Memory B cell (primary cell): ENCODE results near the gene CTPS1.
A peak's percentile ranks its signal among the peaks of the same experiment; 100 is the strongest.

Source experiments
- ATAC-seq: fragments of 150-1000 bp; cut with Tn5 transposase; 2 replicates; pipeline ENCODE4 v1.10.0; 2021; ENCODE audit warnings: low read depth, mild to moderate bottlenecking, moderate library complexity
- DNase-seq, 2 donors: peaks; one replicate each; pipeline ENCODE4 v3.0.0; 2022; ENCODE audit warnings: low spot score in 2 of 2
- H3K27ac Mint-ChIP-seq: one replicate; pipeline ENCODE4 v1.8.0; 2022; ENCODE audit warnings: mild to moderate bottlenecking, moderate library complexity, mixed read lengths
- H3K27me3 Mint-ChIP-seq: one replicate; pipeline ENCODE4 v1.8.0; 2022; ENCODE audit warnings: mixed read lengths
- H3K36me3 Mint-ChIP-seq: one replicate; pipeline ENCODE4 v1.8.0; 2022; ENCODE audit warnings: mild to moderate bottlenecking, mixed read lengths
- H3K4me1 Mint-ChIP-seq: one replicate; pipeline ENCODE4 v1.8.0; 2022; ENCODE audit warnings: mixed read lengths
- H3K4me3 Mint-ChIP-seq: one replicate; pipeline ENCODE4 v1.8.0; 2022; ENCODE audit warnings: mild to moderate bottlenecking, moderate library complexity, mixed read lengths
- H3K9me3 Mint-ChIP-seq: one replicate; pipeline ENCODE4 v1.8.0; 2022; ENCODE audit warnings: mixed read lengths

The CTPS1 gene, protein sequence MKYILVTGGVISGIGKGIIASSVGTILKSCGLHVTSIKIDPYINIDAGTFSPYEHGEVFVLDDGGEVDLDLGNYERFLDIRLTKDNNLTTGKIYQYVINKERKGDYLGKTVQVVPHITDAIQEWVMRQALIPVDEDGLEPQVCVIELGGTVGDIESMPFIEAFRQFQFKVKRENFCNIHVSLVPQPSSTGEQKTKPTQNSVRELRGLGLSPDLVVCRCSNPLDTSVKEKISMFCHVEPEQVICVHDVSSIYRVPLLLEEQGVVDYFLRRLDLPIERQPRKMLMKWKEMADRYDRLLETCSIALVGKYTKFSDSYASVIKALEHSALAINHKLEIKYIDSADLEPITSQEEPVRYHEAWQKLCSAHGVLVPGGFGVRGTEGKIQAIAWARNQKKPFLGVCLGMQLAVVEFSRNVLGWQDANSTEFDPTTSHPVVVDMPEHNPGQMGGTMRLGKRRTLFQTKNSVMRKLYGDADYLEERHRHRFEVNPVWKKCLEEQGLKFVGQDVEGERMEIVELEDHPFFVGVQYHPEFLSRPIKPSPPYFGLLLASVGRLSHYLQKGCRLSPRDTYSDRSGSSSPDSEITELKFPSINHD

DNA sequence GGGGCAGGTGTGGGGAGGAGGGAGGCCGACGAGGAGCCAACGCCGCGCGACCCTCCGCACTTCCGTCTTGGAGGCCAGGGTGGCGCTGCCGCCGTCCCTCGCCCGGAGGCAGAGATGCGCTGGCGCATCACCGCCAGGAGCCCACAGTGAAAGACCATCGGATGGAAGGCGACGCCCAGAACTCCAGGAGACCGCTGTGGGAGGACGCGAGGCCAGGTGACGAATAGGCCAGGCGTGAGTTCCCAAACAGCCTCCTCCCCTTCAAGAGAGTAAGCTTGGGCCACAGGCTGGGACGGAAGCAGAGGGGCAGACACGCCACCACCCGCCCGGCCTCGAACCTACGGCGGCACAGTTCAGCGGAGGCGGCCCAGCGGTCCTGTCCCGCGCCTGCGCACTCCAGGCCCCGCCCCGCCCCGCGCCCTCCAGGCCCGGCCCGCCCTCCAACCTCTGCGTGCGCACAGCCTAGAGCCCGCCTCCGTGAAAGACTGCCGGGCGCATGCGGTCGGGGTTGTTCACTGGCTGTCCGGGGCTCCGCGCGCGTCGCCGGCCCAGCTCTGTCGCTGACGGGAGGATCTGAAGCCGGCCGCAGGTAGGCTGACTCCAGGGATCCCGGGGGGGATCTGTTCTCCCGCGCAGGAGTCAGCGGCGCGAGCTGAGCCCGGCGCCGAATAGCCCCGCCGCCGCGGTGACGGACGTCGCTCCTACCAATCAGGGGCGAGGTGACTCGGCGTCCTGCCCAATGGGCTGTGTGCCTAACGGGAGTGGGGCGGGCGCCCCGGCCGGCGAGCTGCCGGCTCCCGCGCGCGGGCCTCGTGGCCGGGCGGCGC lies at the start of gene CTPS1:
Gene CTPS1 (plus strand): TSS at position 456 of the 827 bp plus-strand sequence. CDS start 3,595 bp downstream, outside the sequence.
- Mint-ChIP-seq H3K9me3 (no peaks in the 10 kb centered on the region), H3K36me3 (peaks cover 8% of the 10 kb centered on the region), H3K4me3 (peak within 1 kb of the TSS; percentile 88), H3K4me1 (peaks cover 17% of the 10 kb centered on the region), H3K27me3 (no peaks in the 10 kb centered on the region), H3K27ac (peak within 1 kb of the TSS; percentile 86)
- ATAC-seq (peak; percentile 86), DNase-seq (peak; percentile 93 to 95)

DNA sequence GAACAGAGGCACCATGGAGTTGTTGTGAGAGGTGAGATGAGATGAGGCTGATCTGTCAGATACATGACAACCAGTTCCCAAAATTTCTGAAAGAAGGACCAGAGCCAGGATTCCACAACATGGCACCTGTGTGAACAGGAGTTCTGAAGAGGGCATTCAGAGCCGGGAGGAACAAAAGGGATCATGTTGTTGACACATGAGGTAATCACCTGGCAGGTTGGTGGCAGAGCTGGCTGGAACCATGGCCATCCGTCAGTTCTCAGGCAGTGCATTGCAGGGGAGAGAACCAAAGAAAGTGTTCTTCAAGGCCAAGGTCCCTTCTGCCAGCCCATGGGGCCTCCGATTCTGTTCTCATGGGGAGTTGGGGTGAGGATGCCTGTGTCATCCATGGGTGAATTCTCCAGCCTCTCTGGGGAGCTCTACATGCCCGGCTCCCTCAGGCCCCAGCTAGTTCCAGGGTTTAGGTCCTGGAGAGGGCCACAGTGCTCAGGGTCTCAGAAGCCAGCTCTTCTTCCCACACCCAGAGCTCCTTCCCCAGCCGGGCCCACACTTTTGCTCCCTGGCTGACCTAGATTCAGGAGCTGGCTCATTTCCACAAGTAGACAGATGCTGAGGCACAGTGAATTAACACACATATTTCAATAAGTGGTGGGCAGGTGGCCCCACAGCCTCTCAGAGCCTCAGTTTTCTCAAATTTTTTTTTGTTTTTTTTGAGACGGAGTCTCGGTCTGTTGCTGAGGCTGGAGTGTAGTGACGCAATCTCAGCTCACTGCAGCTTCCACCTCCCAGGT lies 49.1 kb upstream of the CTPS1 start:
- Mint-ChIP-seq H3K4me1 (no peaks in the 10 kb centered on the region), H3K4me3 (no peak overlapping the region), H3K36me3 (no peaks in the 10 kb centered on the region), H3K9me3 (no peaks in the 10 kb centered on the region), H3K27me3 (peaks cover 6% of the 10 kb centered on the region), H3K27ac (no peak overlapping the region)
- DNase-seq = no peak
- no peak for ATAC-seq

DNA sequence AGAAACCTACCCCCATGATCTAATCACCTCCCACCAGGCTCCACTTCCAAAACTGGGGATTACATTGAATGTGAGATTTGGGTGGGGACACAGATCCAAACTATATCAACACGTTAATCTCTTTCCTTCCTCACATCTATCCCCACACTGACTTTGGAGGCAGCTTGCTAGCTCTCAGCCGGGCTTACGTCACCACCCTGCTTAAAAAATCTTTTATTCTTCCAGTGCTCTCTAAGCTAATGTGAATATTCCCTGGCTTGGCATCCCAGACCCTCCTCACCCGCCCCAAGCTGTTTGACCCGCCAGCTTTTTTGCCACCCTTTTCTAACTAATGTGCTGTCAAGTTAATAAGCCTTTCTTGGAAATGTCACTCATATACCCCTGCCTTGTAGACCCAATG lies 47.9 kb upstream of the CTPS1 start:
- no peak overlapping the region for H3K4me3 Mint-ChIP-seq
- no peaks in the 10 kb centered on the region for H3K4me1 Mint-ChIP-seq
- H3K27me3 Mint-ChIP-seq = peaks cover 6% of the 10 kb centered on the region
- DNase-seq (no peak), ATAC-seq (no peak)
- no peaks in the 10 kb centered on the region for H3K36me3 Mint-ChIP-seq
- H3K27ac Mint-ChIP-seq = no peak overlapping the region
- H3K9me3 Mint-ChIP-seq = no peaks in the 10 kb centered on the region

DNA sequence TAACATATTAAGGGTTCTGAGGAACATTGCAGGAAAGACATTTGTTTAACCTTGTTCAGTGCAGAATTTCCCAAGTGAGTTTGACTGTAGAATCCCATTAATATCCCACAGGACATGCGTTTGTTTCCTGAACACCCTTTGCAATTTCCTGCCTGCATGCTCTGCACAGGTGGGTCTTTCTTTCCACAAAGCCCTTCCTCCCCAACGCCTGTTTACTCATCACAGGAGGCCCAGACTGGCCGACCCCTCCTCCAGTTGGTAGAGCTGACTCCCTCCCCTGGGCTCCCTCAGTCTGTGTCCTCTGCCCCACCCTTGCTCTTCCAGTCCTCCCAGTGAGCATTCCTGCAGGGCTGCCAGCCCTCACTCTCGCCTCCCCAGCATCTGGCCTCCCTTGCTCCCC lies 47.5 kb upstream of the CTPS1 start:
- DNase-seq (no peak), ATAC-seq (no peak)
- no peaks in the 10 kb centered on the region for H3K4me1 Mint-ChIP-seq
- H3K4me3 Mint-ChIP-seq = no peak overlapping the region
- peaks cover 6% of the 10 kb centered on the region for H3K27me3 Mint-ChIP-seq
- no peak overlapping the region for H3K27ac Mint-ChIP-seq
- H3K36me3 Mint-ChIP-seq = no peaks in the 10 kb centered on the region
- H3K9me3 Mint-ChIP-seq = no peaks in the 10 kb centered on the region

DNA sequence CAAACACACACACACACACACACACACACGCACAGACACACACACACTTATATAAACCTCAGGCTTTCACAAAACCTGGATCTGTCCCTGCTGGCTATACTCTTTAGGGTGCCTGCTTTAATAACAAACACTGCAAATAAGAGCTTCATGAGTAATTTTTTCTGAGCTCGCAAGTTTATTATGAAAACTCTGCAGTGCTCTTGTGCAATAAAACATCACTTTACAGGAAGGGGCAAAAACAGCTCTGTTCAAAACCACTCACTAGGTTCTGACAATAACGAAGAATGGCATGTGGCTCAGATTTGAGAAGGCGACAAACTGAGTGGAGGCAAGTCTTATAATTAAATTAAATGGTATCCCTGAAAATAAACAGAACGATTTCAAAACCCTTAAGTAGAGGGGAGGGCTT lies 42.6 kb upstream of the CTPS1 start:
- H3K27me3 Mint-ChIP-seq = peaks cover 3% of the 10 kb centered on the region
- no peak overlapping the region for H3K27ac Mint-ChIP-seq
- H3K36me3 Mint-ChIP-seq = no peaks in the 10 kb centered on the region
- ATAC-seq = no peak
- no peak for DNase-seq
- no peaks in the 10 kb centered on the region for H3K9me3 Mint-ChIP-seq
- H3K4me3 Mint-ChIP-seq = no peak overlapping the region
- no peaks in the 10 kb centered on the region for H3K4me1 Mint-ChIP-seq

DNA sequence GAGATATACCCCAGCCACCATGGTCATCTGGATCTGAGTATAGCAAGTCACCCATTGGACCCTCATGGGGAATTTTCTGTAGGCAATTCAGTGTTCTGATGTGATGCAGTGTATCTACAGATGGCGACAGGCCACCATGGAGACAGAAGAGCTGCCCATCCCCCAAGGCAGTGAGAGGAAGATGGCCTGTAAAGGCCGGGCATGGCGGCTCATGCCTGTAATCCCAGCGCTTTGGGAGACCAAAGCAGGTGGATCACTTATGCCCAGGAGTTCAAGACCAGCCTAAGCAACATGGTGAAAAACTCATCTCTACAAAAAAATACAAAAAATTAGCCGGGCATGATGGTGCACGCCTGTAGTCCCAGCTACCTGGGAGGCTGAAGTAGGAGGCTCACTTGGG lies 41.1 kb upstream of the CTPS1 start:
- ATAC-seq = no peak
- no peaks in the 10 kb centered on the region for H3K9me3 Mint-ChIP-seq
- no peak for DNase-seq
- peaks cover 3% of the 10 kb centered on the region for H3K27me3 Mint-ChIP-seq
- H3K4me1 Mint-ChIP-seq = no peaks in the 10 kb centered on the region
- no peaks in the 10 kb centered on the region for H3K36me3 Mint-ChIP-seq
- H3K4me3 Mint-ChIP-seq = no peak overlapping the region
- H3K27ac Mint-ChIP-seq = no peak overlapping the region

DNA sequence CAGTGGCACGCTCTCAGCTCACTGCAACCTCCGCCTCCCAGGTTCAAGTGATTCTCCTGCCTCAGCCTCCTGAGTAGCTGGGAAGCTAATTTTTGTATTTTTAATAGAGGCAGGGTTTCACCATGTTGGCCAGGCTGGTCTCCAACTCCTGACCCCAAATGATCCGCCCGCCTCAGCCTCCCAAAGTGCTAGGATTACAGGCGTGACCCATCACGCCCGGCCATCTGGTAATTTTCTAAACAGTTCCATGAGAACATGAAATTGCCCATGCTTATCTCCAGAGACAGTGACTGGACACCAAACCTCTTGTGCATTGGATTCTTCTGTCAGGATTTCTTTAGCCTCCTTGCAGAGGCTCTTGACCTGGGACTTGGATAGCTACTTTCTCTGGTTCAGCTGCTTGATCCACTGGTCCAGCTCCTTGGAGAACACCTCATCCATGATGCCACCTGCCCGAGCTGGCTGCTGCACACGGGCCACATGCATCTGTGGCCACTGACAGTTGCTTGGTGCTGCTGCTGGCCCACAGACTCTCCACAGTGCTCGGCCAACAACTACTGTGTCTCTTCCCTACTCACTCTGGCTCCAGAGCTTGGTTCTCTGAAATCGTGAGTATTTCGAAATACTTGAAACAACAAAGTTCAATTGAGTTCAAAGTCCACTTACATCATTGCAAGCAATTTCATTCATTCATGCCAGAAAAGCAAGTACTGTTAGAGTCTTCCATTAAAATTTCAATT lies 40.0 kb upstream of the CTPS1 start:
- Mint-ChIP-seq H3K9me3 (no peaks in the 10 kb centered on the region), H3K36me3 (no peaks in the 10 kb centered on the region), H3K27me3 (peaks cover 7% of the 10 kb centered on the region), H3K4me3 (no peak overlapping the region), H3K4me1 (no peaks in the 10 kb centered on the region), H3K27ac (no peak overlapping the region)
- DNase-seq = no peak
- ATAC-seq = no peak

DNA sequence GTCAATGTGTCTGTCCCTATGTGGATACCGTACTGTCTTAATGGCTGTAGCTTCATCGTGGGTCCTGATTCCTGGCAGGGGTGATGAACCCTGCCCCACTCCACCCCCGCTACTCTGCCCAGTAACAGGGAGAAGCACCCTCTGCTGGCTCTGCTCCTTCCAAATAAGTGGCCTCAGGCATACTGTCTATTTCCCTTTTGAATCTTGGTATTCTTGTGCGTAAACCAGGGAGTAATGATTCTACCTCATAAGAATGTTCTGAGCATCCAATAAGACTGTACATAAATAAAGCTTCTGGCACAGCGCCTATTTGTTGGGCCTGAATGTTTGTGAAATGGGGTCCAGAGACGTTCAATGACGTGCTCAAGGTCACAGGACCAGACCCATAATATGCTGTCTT lies 35.2 kb upstream of the CTPS1 start:
- DNase-seq = no peak
- peaks cover 20% of the 10 kb centered on the region for H3K27me3 Mint-ChIP-seq
- H3K4me1 Mint-ChIP-seq = peaks cover 4% of the 10 kb centered on the region
- H3K9me3 Mint-ChIP-seq = peaks cover 3% of the 10 kb centered on the region
- no peak overlapping the region for H3K27ac Mint-ChIP-seq
- ATAC-seq = no peak
- H3K4me3 Mint-ChIP-seq = no peak overlapping the region
- peaks cover 2% of the 10 kb centered on the region for H3K36me3 Mint-ChIP-seq

DNA sequence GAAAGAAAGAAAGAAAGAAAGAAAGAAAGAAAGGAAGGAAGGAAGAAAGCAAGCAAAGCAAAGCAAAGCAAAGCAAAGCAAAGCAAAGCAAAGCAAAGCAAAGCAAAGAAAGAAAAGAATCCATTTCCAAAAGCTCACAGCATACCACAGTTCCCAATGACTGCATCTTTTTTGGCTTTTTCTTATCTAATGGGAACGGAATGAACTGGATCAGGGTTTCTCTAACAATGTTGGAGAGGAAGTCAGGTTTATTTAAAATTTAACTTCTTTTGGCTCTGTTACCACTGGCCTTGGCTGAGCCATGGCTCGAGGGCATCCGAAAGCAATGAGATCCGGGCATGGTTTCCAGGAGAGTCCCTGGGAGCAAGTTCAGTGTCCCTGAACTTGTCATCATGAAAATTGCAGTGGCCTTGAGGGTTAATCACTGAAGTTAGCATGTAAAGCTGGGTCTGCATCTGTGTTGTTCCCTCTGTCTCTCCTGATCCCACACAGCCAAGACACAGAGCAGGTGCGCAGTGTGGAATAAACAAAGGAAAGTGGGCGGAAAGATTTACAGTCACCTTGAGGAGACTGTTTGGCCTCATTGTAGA lies 34.6 kb upstream of the CTPS1 start:
- peaks cover 3% of the 10 kb centered on the region for H3K9me3 Mint-ChIP-seq
- peaks cover 2% of the 10 kb centered on the region for H3K36me3 Mint-ChIP-seq
- ATAC-seq (no peak), DNase-seq (no peak)
- no peak overlapping the region for H3K4me3 Mint-ChIP-seq
- peaks cover 4% of the 10 kb centered on the region for H3K4me1 Mint-ChIP-seq
- no peak overlapping the region for H3K27ac Mint-ChIP-seq
- peaks cover 20% of the 10 kb centered on the region for H3K27me3 Mint-ChIP-seq

DNA sequence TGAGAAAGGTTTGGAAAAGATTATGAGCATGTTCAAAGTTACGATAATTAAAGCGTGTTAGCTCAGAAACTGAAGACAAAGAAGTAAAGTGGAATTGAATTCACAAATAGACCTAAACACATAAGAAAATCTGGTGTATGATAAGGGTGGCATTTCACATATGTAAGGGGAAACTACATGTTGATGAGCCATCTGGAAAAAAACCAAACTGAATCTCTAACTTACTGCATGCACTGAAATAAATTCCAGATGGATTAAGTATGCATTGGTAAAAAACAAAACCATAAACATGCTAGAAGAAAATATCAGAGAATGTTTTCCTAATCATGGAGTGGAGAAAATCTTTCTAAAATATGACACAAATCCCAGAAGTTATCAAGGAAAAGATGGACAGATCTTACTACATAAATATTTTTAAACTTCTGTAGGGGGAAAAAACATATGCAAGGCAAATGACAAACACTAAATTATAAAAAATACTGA lies 34.0 kb upstream of the CTPS1 start:
- no peak overlapping the region for H3K27ac Mint-ChIP-seq
- peaks cover 4% of the 10 kb centered on the region for H3K4me1 Mint-ChIP-seq
- DNase-seq (no peak), ATAC-seq (no peak)
- peaks cover 20% of the 10 kb centered on the region for H3K27me3 Mint-ChIP-seq
- peaks cover 3% of the 10 kb centered on the region for H3K9me3 Mint-ChIP-seq
- H3K4me3 Mint-ChIP-seq = no peak overlapping the region
- H3K36me3 Mint-ChIP-seq = peaks cover 2% of the 10 kb centered on the region

DNA sequence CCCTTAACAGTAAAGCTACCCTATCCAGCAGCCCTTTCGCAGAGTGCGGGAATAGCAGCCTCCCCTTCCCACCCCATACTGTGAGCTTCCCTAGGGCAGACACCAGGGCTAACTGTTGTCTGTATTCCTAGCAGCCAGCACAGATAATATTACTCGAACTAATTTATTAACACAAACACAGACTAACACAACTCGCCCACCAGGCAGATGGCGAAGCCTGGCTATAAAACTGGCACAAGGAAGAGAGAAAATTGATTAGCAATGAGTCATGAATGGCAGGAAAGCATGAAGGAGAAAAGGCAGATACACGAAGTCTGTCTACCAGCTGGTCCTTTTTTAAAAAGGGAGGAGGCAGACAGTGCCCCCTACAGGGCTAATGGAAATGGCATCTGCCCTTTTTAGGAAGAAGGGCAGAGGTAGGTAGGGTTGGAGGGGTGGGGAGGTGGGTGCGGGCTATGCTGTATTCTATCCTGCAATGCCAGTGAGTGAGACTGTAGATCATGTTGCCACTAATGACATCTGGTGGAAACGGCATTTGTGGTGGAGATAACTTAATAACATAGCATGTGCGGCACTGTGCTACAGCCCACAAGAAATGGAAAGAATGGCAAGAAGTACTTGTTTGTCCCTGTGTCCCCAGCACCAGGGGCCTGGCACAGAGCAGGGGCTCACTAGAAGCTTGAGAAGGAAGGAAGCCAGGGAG lies 30.6 kb upstream of the CTPS1 start:
- no peak for ATAC-seq
- no peak overlapping the region for H3K27ac Mint-ChIP-seq
- peaks cover 3% of the 10 kb centered on the region for H3K9me3 Mint-ChIP-seq
- peaks cover 2% of the 10 kb centered on the region for H3K36me3 Mint-ChIP-seq
- H3K4me1 Mint-ChIP-seq = peaks cover 6% of the 10 kb centered on the region
- H3K4me3 Mint-ChIP-seq = no peak overlapping the region
- DNase-seq = no peak
- H3K27me3 Mint-ChIP-seq = peaks cover 23% of the 10 kb centered on the region

DNA sequence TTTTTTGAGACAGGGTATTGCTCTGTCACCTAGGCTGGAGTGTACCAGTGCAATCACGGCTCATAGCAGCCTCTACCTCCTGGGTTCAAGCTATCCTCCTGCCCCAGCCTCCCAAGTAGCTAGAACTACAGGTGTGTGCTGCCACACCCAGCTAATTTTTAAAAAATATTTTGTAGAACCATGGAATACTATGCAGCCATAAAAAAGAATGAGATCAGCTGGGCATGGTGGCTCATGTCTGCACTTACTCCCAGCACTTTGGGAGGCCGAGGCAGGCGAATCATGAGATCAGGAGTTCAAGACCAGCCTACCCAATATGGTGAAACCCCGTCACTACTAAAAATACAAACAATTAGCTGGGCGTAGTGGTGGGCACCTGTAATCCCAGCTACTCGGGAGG lies 29.9 kb upstream of the CTPS1 start:
- no peak overlapping the region for H3K27ac Mint-ChIP-seq
- DNase-seq (no peak), ATAC-seq (no peak)
- H3K36me3 Mint-ChIP-seq = peaks cover 2% of the 10 kb centered on the region
- H3K4me1 Mint-ChIP-seq = peaks cover 6% of the 10 kb centered on the region
- no peak overlapping the region for H3K4me3 Mint-ChIP-seq
- H3K9me3 Mint-ChIP-seq = peaks cover 3% of the 10 kb centered on the region
- H3K27me3 Mint-ChIP-seq = peaks cover 23% of the 10 kb centered on the region
